ENCODE measurements around the gene CASP8. TPM values are rescaled to one million over a fixed set of nuclear protein-coding genes. Genes with fewer than 3 reads are reported as not detected.
A peak's percentile ranks its signal among the peaks of the same experiment; 100 is the strongest.

The CASP8 gene
- total and polyA plus RNA-seq, 2 of the 8 experiments (the other 6 are each of a cell fraction or from before 2014, with no cell fraction given): 2.3 to 3.6 TPM

DNA sequence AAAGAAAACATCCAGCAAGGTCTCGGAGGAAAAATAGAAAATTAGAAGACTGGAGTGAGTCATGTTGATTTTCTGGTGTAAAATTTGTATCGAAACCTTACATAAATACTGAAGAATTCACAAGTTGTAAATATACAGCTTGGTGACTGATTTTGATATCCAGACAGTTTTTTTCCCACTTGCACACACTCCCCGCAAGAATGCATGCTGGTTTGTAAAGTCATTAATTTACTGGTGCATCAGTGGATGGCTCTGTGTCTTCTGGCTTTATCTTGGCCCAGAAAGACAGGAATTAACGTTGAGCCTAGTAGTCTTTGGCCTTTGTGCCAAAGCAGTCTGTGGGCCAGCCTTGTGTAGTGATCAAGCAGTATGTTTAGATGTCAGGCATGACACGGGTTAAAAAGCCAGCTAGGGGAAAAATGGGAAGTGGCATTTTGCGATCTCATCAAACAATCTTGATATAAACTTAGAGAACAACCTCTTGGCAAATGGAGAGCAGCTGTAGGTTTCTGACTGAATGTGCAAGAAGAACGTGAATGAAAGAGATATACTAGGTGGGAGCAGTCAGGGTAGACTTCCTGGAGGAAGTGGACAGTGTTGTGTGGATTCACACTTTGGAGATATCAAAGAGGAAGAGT lies 22.7 kb upstream of the CASP8 start:
- 94% methylated on average over 6 of the region's 7 CpGs; no CpG with 5 or more reads in 1 of the 2 experiments for WGBS, 2 experiments (ENCODE audit: extremely low coverage in 1 of 2, insufficient coverage in 1 of 2, insufficient read length in 1 of 2, insufficient replicate concordance in 2 of 2, low coverage in 1 of 2, low lambda C conversion rate in 2 of 2, missing lambda C conversion rate in 1 of 2)
- Histone ChIP-seq H2BK12ac (ENCODE audit: low read depth, low read length) (no peak overlapping the region), H3K4me3 (ENCODE audit: extremely low read depth in 1 of 4, insufficient read depth in 2 of 4, low read depth in 3 of 4, low read length in 4 of 4) (no peak overlapping the region), H2AFZ (ENCODE audit: low read length) (no peak overlapping the region), H3K4me1 (replicated peaks in 1 of 4; ENCODE audit: control insufficient read depth in 3 of 4, insufficient read depth in 4 of 4, low read length in 3 of 4) (no peaks in the 10 kb centered on the region; a peak in 1 of 7 replicates), H3K23ac (ENCODE audit: insufficient read length) (no peak overlapping the region), H3K23me2 (ENCODE audit: low read depth, low read length) (no peaks in the 10 kb centered on the region; the same call in 1 of the 2 replicates), H2BK15ac (ENCODE audit: low read length) (no peak overlapping the region), H3K18ac (ENCODE audit: extremely low read depth, low read length) (no peak overlapping the region), H3K36me3 (ENCODE audit: control insufficient read depth in 2 of 4, insufficient read depth in 4 of 4, low read length in 3 of 4) (no peaks in the 10 kb centered on the region; a peak in 1 of 8 replicates), H3K14ac (ENCODE audit: insufficient read length) (no peak overlapping the region), H4K8ac (ENCODE audit: extremely low read depth, insufficient read depth, low read length) (no peak overlapping the region), H3K79me1 (ENCODE audit: low read depth, low read length) (no peaks in the 10 kb centered on the region), H4K91ac (replicated peaks; ENCODE audit: insufficient read length, low read length) (no peak overlapping the region), H3K27ac (ENCODE audit: low read depth, low read length) (no peak overlapping the region), H3K79me2 (ENCODE audit: control insufficient read depth in 1 of 2, insufficient read depth in 2 of 2, low read length in 2 of 2) (no peaks in the 10 kb centered on the region), H3K4me2 (ENCODE audit: insufficient read depth in 1 of 2, low read depth in 2 of 2, low read length in 2 of 2) (no peak overlapping the region), H2BK120ac (replicated peaks; ENCODE audit: low read depth, low read length) (no peak overlapping the region), H3K9ac (replicated peaks in 1 of 4; ENCODE audit: extremely low read depth in 1 of 4, low read depth in 3 of 4, low read length in 3 of 4) (no peak overlapping the region), H2BK20ac (ENCODE audit: low read length) (no peak overlapping the region), H3K9me3 (ENCODE audit: insufficient read depth in 2 of 2, low read depth in 1 of 2, low read length in 1 of 2) (0 out of 4 replicates have a peak, but pooled peaks cover 0 to 2% of the 10 kb centered on the region in 2 experiments), H2AK5ac (ENCODE audit: low read depth, low read length) (no peak overlapping the region), H3K56ac (replicated peaks; ENCODE audit: insufficient read length, low read depth, low read length) (no peak overlapping the region), H4K5ac (ENCODE audit: insufficient read length, low read depth, low read length) (no peak overlapping the region), H3K27me3 (replicated peaks in 1 of 4; ENCODE audit: control insufficient read depth in 3 of 4, extremely low read depth in 1 of 4, insufficient read depth in 3 of 4, low read length in 3 of 4) (no peaks in the 10 kb centered on the region), H4K20me1 (replicated peaks in 1 of 2; ENCODE audit: control insufficient read depth in 1 of 2, insufficient read depth in 2 of 2, low read length in 2 of 2) (peaks cover 0 to 3% of the 10 kb centered on the region in 2 experiments), H3K4ac (replicated peaks; ENCODE audit: insufficient read length, low read depth, low read length) (no peak overlapping the region), H2BK5ac (ENCODE audit: low read depth, low read length) (no peak overlapping the region)
- CTCF ChIA-PET (ENCODE audit: partially characterized antibody): interaction anchor here (0.7 to 2.5 kb wide), 12 partner anchors 16 to 252 kb away, joined by 3 to 40 read pairs (median 4); no protein-coding TSS in a partner anchor
- POLR2A ChIA-PET (ENCODE audit: partially characterized antibody): no interaction called here
- DNase-seq (ENCODE audit: low read depth in 1 of 2, low spot score in 2 of 2) (peak in 1 of 2 experiments; percentile 14), FAIRE-seq (no peak)
- TF ChIP-seq RFX5 (IDR thresholded peaks at IDR 0.05; ENCODE audit: borderline replicate concordance, low read depth, low read length) (no peak), SP4 (IDR thresholded peaks at IDR 0.05; ENCODE audit: low read length) (no peak), PHF8 (conservative IDR thresholded peaks at IDR 0.05; ENCODE audit: low read depth, low read length) (no peak), HDAC2 (IDR thresholded peaks at IDR 0.05; ENCODE audit: borderline replicate concordance in 1 of 2, low read depth in 2 of 2, low read length in 2 of 2) (no peak), RBBP5 (IDR thresholded peaks at IDR 0.05; ENCODE audit: borderline replicate concordance, low read depth, low read length) (no peak), CREB1 (IDR thresholded peaks at IDR 0.05) (no peak), ZNF274 (IDR thresholded peaks at IDR 0.05; ENCODE audit: borderline replicate concordance, extremely low read depth, low read length) (no peak), CTBP2 (IDR thresholded peaks at IDR 0.05; ENCODE audit: borderline replicate concordance, insufficient read depth, insufficient read length, low read length) (no peak), SIX5 (IDR thresholded peaks at IDR 0.05; ENCODE audit: low read depth, low read length) (no peak), NRF1 (IDR thresholded peaks at IDR 0.05; ENCODE audit: low read depth, low read length) (no peak)
- TF ChIP-seq, protein P1, sequence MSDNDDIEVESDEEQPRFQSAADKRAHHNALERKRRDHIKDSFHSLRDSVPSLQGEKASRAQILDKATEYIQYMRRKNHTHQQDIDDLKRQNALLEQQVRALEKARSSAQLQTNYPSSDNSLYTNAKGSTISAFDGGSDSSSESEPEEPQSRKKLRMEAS (IDR thresholded peaks at IDR 0.05): no peak
- TF ChIP-seq, protein P2, sequence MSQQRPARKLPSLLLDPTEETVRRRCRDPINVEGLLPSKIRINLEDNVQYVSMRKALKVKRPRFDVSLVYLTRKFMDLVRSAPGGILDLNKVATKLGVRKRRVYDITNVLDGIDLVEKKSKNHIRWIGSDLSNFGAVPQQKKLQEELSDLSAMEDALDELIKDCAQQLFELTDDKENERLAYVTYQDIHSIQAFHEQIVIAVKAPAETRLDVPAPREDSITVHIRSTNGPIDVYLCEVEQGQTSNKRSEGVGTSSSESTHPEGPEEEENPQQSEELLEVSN (IDR thresholded peaks at IDR 0.05): no peak
